HUES48 (cell line): ENCODE data around the gene ARL16.

Experiments used
- H3K27ac ChIP-seq: one replicate; pipeline ENCODE4 v1.7.0; 2013; ENCODE audit warnings: low read depth, low read length, inconsistent platforms
- H3K27me3 ChIP-seq: 2 replicates; pipeline ENCODE4 v1.6.1; 2013; ENCODE audit warnings: mild to moderate bottlenecking, low read length; ENCODE audit not compliant: control insufficient read depth, insufficient read depth
- H3K36me3 ChIP-seq: 2 replicates; pipeline ENCODE4 v1.6.1; 2013; ENCODE audit warnings: low read length; ENCODE audit not compliant: control insufficient read depth, insufficient read depth
- H3K4me1 ChIP-seq: 2 replicates; pipeline ENCODE4 v1.6.1; 2013; ENCODE audit warnings: mild to moderate bottlenecking, low read length; ENCODE audit not compliant: control insufficient read depth, insufficient read depth
- H3K4me3 ChIP-seq: 2 replicates; pipeline ENCODE4 v1.5.1; 2013; ENCODE audit warnings: mild to moderate bottlenecking, low read depth, low read length
- H3K9ac ChIP-seq: 2 replicates; pipeline ENCODE4 v1.6.1; 2013; ENCODE audit warnings: mild to moderate bottlenecking, low read depth, low read length, moderate library complexity
- H3K9me3 ChIP-seq: 2 replicates; pipeline ENCODE4 v1.6.1; 2013; ENCODE audit warnings: low read length; ENCODE audit not compliant: control insufficient read depth, insufficient read depth

The ARL16 gene

GRCh38 chr17:81635973-81636504 lies 47.6 kb downstream of the ARL16 start:
- Histone ChIP-seq H3K9ac (peak overlapping the region; percentile 88), H3K9me3 (no peaks in the 10 kb centered on the region), H3K36me3 (peaks cover 4% of the 10 kb centered on the region), H3K27ac (peak overlapping the region; percentile 89), H3K27me3 (no peaks in the 10 kb centered on the region), H3K4me3 (peak overlapping the region; percentile 92), H3K4me1 (peaks cover 4% of the 10 kb centered on the region; the same call in 1 of the 2 replicates)

DNA sequence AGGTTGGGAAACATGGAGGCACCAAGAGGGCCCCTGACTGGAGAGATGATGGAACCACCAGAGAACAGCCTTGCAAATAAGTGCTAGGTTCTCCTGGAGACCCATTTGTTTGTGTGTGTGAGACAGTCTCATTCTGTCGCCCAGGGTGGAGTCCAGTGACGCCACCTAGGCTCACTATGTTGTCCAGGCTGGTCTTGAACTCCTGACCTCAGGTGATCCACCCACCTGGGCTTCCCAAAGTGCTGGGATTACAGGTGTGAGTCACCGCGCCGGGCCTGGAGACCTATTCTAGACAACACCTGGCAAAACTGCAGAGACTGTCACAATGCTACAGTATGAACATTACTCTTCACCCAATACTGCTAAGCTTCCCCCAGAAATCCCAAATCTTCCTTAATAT lies 48.2 kb downstream of the ARL16 start:
- H3K27ac ChIP-seq = no peak overlapping the region
- no peaks in the 10 kb centered on the region for H3K9me3 ChIP-seq
- no peak overlapping the region for H3K9ac ChIP-seq
- peaks cover 4% of the 10 kb centered on the region for H3K36me3 ChIP-seq
- H3K4me1 ChIP-seq = peaks cover 4% of the 10 kb centered on the region; the same call in 1 of the 2 replicates
- H3K4me3 ChIP-seq = peak overlapping the region; percentile 92; the same call in 1 of the 2 replicates
- no peaks in the 10 kb centered on the region for H3K27me3 ChIP-seq

GRCh38 chr17:81631482-81631881 lies 52.1 kb downstream of the ARL16 start:
- Histone ChIP-seq H3K27me3 (no peaks in the 10 kb centered on the region), H3K9ac (no peak overlapping the region), H3K4me1 (peaks cover 4% of the 10 kb centered on the region; the same call in 1 of the 2 replicates), H3K4me3 (no peak overlapping the region), H3K27ac (no peak overlapping the region), H3K9me3 (no peaks in the 10 kb centered on the region), H3K36me3 (peaks cover 40% of the 10 kb centered on the region)
